ENCODE results near the gene SPTLC2.
A peak's percentile ranks its signal among the peaks of the same experiment; 100 is the strongest.
"Not testable (repeated sequence)": the region's sequence is repeated elsewhere in the genome, so short reads cannot be mapped to it uniquely, and the experiment has no call there.

SPTLC2 gene

GRCh38 chr14:77585385-77585784, 31.1 kb downstream of the SPTLC2 start:
- DNase-seq: no peak

DNA sequence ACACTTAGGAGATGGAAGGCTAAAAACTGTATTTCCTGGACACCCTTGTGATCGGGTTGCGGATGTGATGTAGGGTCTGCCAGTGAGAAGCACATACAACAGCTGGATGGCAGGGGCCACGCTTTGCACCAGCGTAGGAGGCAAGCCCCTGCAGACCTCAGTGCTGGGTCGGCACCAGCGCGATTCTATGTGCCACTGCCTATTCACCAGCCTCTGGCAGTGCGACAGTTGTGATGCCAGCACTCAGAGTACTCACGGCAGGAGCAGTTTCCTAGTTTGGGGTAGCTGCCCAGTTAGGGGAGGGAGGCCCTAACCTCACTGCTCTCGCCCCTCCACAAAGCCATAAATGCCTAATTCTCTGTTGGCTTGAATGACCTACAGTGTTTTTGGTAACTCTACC, 31.6 kb downstream of the SPTLC2 start:
- no peak for DNase-seq

DNA sequence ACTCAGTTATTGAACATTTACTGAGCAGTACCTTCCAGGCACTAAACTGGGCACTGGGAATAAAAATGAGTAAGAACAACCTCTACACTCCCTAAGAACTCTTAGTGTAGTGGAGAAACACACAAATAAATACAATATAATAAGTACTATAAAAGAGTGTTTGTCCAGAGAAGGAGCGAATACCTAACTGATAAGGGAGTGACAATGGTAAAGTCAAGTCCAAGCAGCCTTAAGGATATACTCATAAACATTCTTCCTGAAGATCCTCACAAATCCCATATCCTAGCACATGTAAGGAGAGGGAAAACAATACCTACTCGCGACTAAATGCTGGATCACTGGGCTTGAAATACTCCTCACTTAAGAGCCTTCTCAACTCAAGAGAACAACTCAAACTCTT, 32.8 kb downstream of the SPTLC2 start:
- DNase-seq: no peak

GRCh38 chr14:77582511-77582910, 33.9 kb downstream of the SPTLC2 start:
- DNase-seq: no peak

DNA sequence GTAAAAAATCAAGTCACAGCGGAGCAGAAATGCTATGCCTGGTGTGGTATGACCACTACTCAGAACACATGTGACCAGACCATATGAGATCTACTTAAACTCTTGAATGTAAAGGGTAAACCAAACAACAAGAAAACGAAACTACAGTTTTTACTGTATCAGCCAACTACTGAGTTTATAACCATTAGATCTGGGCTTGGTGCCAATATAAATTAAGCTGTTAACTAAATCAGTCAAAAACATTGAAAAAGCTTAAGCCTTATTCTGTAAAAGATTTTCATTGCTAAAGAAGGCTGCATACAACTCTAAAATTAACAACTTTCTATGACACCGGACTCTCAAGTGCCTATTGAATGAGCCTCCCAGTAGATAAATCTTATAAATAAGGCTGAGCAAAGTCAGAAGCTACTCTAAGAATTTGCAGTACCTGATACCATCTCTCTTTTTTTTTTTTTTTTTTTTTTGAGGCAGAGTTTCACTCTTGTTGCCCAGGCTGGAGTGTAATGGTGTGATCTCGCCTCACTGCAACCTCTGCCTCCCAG, 35.4 kb downstream of the SPTLC2 start:
- peak; percentile 73 for DNase-seq

DNA sequence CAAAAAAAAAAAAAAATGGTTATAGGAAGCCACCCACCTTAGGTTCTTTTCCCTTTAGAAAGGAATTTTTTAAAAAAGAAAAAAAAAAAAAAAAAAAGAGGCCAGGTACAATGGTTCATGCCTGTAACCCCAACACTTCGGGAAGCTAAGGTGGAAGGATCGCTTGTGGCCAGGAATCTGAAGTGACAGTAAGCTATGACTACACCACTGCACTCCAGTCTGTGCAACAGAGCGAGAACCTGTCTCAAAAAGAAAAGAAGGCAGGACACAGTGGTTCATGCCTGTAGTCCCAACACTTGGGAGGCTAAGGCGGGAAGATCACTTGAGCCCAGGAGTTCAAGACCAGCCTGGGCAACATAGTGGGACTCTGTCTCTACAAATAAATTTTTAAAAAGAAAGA, 36.0 kb downstream of the SPTLC2 start:
- no peak for DNase-seq

DNA sequence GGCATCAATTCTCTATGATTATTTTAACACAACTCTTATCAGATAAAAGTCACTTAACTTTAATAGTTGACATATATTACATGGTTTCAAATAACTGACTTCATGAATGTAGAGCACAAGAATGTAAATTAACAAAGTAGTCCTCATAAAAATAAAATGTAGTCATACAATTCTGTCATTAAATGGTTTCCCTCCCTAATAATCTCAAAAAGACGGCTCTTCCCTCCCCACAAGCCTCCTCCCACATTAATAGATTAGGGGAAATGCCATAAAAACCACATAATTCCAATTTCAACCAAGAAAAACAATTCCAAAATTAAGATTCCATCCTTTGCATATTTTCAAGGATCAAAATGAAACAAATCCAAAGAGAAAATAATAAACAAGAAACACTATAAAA, 36.7 kb downstream of the SPTLC2 start:
- no peak for DNase-seq

DNA sequence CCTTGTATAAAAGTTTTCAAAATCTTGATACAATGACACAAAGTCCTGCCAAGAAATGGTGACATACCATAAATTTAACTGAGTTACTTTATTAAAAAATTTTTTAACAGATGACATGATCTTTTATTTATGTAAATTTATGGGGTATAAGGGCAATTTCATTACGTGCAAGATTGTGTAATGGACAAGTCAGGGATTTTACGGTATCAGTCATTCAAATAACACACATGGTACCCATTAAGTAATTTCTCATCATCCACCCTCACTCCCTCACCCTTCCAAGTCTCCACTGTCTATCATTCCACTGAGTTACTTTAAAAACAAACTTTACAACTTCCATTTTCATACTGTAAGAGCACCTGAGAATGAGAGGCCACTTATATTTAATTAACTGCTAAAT, 37.4 kb downstream of the SPTLC2 start:
- DNase-seq: peak; percentile 38

DNA sequence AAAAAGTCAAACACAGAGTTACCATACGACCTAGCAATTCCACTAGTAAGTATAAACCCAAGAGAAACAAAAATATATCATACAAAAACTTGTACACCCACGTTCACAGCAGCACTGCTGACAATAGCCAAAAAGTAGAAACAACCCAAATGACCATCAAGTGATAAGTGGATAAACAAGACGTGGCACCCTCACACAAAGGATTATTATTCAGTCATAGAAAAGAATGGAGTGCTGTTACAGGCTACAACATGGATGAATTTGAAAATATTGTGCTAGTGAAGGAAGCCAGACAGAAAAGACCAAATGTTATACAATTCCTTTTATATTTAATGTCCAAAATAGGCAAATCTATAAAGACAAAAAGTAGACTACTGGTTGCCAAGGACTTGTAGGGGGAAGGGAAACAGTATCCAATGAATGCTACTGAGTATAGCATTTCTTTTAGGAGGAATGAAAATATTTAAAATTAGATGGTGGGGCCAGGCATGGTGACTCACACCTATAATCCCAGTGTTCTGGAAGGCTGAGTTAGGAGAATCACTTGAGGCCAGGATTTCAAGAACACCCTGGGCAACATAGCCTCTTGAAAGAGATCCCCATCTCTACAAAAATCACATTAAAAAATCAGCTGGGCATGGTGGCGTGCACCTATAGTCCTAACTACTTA, 41.9 kb downstream of the SPTLC2 start:
- no peak for DNase-seq

DNA sequence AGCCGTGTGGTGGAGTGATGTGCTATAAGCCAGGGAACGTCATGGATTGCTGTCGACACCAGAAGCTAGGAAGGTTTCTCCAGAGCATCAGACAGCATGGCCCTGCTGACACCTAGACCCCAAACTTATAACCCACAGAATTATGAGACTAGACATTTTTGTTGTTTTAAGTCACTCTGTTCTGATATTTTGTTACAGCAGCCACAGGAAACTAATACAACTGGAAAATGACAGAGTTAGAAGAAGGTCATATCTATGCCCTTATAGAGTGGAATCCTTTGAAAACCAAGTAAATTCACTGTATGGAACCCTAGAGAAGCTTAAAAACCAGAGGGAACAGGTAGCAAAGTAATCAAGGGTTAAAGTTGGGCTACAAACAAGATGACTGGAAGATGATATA, 42.5 kb downstream of the SPTLC2 start:
- no peak for DNase-seq

GRCh38 chr14:77570706-77571268, 45.6 kb downstream of the SPTLC2 start:
- DNase-seq: no peak

DNA sequence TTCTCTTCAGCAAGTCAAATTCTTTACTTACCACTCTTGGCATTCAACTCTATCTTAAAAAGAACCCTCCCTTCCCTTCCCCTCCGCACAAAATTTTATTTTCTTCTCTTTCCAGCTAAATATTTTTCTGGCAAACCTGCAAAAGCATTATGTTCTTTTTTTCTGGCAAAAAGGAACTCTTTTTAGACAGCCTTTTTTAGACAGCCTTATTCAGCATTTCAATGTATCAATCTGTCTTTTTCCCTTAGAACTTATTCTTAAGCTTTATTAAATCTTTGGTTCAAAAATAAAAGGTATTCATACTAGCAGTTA, 50.5 kb downstream of the SPTLC2 start:
- DNase-seq: no peak

DNA sequence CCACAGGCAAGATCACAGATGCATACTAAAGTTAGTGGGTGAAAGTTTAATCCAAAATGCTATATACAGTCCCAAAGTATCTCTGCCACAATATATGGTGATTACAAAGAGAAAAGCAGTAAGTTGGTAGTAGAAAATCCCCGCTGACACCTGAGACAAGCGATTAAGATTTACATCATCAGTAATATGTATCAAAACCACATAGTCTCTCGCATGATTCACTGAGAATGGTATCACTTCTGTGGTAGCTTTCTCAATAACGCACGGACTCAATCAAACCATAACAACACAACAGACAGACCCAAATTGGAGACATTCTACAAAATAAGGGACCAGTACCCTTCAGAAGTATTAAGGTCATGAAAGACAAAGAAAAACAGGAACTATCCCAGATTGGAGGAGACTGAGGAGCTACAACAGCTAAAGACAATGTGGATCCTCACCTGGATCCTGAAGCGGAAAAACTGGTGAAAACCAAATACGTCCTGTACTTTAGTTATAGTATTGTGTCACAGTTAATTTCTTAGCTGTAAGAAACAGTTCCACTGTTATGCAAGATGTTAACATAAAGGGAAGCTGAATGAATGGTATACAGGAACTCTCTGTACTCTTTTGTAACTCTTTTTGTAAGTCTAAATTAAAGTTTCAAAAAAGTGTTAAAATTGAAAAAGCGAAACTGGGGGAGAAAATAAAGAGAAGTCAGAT, 51.0 kb downstream of the SPTLC2 start:
- DNase-seq: peak; percentile 92

- no peak for DNase-seq
These were observed 53.8 kb downstream of the SPTLC2 start for GRCh38 chr14:77562681-77563080.

- no peak for DNase-seq
These were observed 54.6 kb downstream of the SPTLC2 start for GRCh38 chr14:77561881-77562280.

- no peak for DNase-seq
These were observed 57.1 kb downstream of the SPTLC2 start for GRCh38 chr14:77559381-77559780.

DNA sequence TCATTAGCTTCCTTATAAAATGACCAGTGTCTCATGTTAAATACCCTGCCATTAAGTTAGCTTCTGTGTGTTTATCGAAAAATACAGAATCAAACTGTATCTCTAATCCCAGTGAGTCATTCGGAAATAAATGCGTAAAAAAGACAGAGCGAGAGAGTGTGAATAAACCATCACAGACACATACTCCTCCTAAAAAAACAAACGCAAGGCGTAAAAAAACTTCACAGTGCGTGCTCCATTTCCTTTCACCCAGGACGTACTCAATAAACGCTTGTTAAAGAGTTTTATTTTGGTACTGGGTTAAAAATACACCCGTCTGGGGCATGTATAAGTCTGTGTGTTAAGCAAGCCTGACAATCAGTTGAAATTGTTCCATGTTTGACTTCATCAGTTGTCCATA, 59.0 kb downstream of the SPTLC2 start:
- DNase-seq: no peak

- DNase-seq: no peak
These were observed 59.5 kb downstream of the SPTLC2 start for GRCh38 chr14:77556946-77557345.

DNA sequence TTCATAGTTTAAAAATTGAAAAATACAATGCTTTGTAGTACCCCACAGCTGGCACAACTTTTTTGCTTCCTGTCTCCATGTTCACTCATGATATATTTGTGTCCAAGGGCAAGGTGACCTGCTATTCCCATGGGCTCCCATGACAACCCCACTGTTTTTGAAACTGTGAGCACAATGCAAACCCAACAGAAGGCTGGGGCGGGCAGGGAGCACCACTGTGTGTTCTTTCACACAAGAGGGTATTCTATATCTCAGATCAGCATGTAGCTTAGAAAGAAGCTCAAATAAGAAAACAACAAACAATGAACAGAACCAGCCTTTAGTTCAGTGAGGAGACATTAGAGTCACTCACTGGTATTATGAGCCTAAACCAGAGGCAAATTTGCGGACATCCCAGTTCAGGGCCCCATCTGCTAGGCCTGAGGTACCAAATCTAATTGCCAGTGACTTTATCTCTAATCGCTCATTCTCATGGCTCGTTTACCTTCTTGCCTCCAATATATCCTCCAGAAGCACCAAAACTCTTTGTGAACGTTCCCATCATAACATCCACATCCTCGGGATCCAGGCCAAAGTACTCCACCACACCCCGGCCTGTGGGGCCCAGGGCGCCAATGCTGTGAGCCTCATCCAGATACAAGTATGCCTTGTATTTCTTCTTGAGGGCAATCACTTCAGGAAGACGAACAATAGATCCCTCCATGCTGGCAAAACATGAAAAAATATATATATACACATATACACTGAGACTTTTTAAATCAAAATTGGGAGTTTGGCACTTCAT, 61.4 kb downstream of the SPTLC2 start:
- no peak for DNase-seq

- peak; percentile 88 for DNase-seq
These were observed 62.2 kb downstream of the SPTLC2 start for GRCh38 chr14:77554207-77554606.

GRCh38 chr14:77549451-77549850, 67.0 kb downstream of the SPTLC2 start:
- DNase-seq: no peak

DNA sequence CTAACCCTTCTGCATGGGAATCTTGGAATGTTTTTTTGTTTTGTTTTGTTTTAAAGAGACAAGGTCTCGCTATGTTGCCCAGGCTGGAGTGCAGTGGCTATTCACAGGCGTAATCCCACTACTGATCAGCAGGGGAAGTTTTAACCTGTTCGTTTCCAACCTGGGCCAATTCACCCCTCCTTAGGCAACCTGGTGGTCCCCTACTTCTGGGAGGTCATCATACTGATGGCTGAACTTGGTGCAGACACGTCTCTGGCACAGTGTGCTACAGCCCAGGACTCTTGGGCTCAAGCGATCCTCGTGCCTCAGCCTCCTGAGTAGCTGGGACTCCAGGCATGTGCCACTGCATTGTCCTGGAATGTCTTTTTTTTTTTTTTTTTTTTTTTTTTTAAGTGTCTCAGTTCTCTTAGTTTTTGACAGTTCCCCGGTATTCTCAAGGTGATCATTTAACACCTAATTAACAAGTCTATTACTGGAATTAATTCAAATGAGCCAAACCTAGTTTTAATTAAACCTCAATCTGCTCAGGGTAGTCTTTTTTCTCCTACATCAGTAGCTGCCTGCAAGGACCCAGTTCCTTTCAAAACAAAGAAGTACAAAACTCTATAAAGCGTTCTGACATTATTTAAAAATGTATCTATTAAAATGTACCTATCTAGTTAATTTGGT, 68.8 kb downstream of the SPTLC2 start:
- DNase-seq: no peak

- not testable (repeated sequence) for DNase-seq
These were observed 71.3 kb downstream of the SPTLC2 start for GRCh38 chr14:77545171-77545570.

Measured in inflammatory macrophage treated with lipopolysaccharide for 4 hours (primary cell).